Ascending aorta (tissue), 2 donors: ENCODE measurements around the gene ADCY2. TPM values are rescaled to one million over a fixed set of nuclear protein-coding genes. Genes with fewer than 3 reads are reported as not detected.

ENCODE experiments used
- DNase-seq, 2 donors: peaks; one replicate each; pipeline ENCODE4 v3.0.0-alpha.2; 2019; ENCODE audit warnings: low spot score in 2 of 2
- H3K27ac ChIP-seq, 2 donors: fragments of 200-600 bp; sonication (generic); one replicate each; pipeline ENCODE4 v1.5.1; 2016 to 2017; ENCODE audit warnings: mild to moderate bottlenecking in 1 of 2
- H3K27me3 ChIP-seq: fragments of 200-600 bp; sonication (generic); one replicate; pipeline ENCODE4 v1.5.1; 2017
- H3K36me3 ChIP-seq, 2 donors: fragments of 200-600 bp; sonication (generic); one replicate each; pipeline ENCODE4 v1.5.1; 2016
- H3K4me1 ChIP-seq, 2 donors: fragments of 200-600 bp; sonication (generic); one replicate each; pipeline ENCODE4 v1.5.1; 2016 to 2017; ENCODE audit warnings: mild to moderate bottlenecking in 1 of 2
- H3K4me3 ChIP-seq, 2 donors: fragments of 200-600 bp; sonication (generic); one replicate each; pipeline ENCODE4 v1.5.1; 2016 to 2017; ENCODE audit warnings: mild to moderate bottlenecking in 1 of 2
- H3K9me3 ChIP-seq, 2 donors: fragments of 200-600 bp; sonication (generic); one replicate each; pipeline ENCODE4 v1.5.1; 2016
- CTCF ChIP-seq, 3 experiments: fragments of 200-600 bp in 2 of 3; fragments of 450-650 bp in 1 of 3; sonication (generic) in 2 of 3; IDR thresholded peaks; one replicate each; pipeline ENCODE4 v1.5.1; 2016 to 2019; ENCODE audit warnings: antibody characterized with exemption in 3 of 3, mild to moderate bottlenecking in 1 of 3, moderate library complexity in 1 of 3
- intact Hi-C: fragments of 100-400 bp; cut with DNase I; formaldehyde crosslinking; loops from one replicate; pipeline ENCODE4 v1.15.1; 2023
- total RNA-seq: library from RNA; depleted of rRNA; stranded (reverse); fragments of >200 nt; gene quantifications from one replicate; pipeline ENCODE4 v1.1.0, GENCODE V29; 2016

The ADCY2 gene
- total RNA-seq, 1 donor from 2014 or later: 0.11 TPM

DNA sequence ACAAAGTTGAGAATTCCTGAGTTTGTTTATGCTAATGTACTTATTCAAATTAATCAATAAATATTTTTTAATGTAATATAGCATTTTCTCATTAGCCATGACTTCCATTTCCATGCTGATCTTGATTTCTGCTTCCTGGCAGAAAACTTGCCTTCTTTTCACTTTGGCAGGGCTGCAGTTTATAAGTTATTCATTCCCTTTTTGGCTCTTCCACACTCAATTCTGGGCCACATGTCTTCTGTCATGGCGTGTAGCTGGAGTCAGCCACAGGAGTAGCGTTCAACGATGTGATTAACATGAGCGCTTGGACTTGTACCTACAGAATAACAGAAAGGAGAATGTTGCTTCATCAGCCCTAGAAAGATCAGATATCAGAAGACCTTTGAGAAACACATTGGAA lies 282.1 kb downstream of the ADCY2 start:
- no peak for TF ChIP-seq CTCF (IDR thresholded peaks at IDR 0.05)
- H3K9me3 ChIP-seq: no peaks in the 10 kb centered on the region
- H3K36me3 ChIP-seq: no peaks in the 10 kb centered on the region
- no peak overlapping the region for H3K27ac ChIP-seq
- intact Hi-C loops: no loop called here
- no peaks in the 10 kb centered on the region for H3K27me3 ChIP-seq
- no peak for DNase-seq
- H3K4me1 ChIP-seq: no peaks in the 10 kb centered on the region
- no peak overlapping the region for H3K4me3 ChIP-seq

- no peak for TF ChIP-seq CTCF (IDR thresholded peaks at IDR 0.05)
- no peak for DNase-seq
- Histone ChIP-seq H3K9me3 (no peaks in the 10 kb centered on the region), H3K4me1 (no peaks in the 10 kb centered on the region), H3K4me3 (no peak overlapping the region), H3K27me3 (no peaks in the 10 kb centered on the region), H3K27ac (no peak overlapping the region), H3K36me3 (no peaks in the 10 kb centered on the region)
- intact Hi-C loops: no loop called here
These were observed 283.7 kb downstream of the ADCY2 start for GRCh38 chr5:7679663-7680062.

- DNase-seq: no peak
- TF ChIP-seq CTCF (IDR thresholded peaks at IDR 0.05): no peak
- H3K27ac ChIP-seq: no peak overlapping the region
- H3K9me3 ChIP-seq: no peaks in the 10 kb centered on the region
- intact Hi-C loops: no loop called here
- no peak overlapping the region for H3K4me3 ChIP-seq
- no peaks in the 10 kb centered on the region for H3K36me3 ChIP-seq
- no peaks in the 10 kb centered on the region for H3K27me3 ChIP-seq
- H3K4me1 ChIP-seq: no peaks in the 10 kb centered on the region
These were observed 284.3 kb downstream of the ADCY2 start for GRCh38 chr5:7680260-7680659.

DNA sequence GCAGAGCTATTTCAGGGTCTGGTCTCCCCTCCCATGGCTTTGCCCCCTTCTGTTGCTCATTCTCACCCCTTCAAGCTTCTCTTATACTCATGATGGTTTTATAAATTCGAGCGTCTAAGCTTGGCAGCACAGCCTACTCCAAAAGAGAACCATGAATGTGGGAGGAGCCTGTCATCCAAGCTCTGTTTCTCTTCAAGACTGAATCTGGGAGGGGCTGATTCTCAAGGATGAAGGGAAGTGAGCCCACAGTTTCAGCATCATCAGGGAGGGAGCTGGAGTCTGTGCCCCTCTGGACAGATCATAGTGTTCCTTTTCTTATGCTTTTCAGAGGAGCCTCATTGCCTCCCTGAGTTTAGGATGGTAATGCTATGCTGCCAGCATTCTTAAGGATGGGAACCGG lies 286.4 kb downstream of the ADCY2 start:
- intact Hi-C loops: no loop called here
- Histone ChIP-seq H3K27me3 (no peaks in the 10 kb centered on the region), H3K9me3 (no peaks in the 10 kb centered on the region), H3K4me3 (no peak overlapping the region), H3K27ac (no peak overlapping the region), H3K4me1 (no peaks in the 10 kb centered on the region), H3K36me3 (no peaks in the 10 kb centered on the region)
- no peak for TF ChIP-seq CTCF (IDR thresholded peaks at IDR 0.05)
- no peak for DNase-seq

DNA sequence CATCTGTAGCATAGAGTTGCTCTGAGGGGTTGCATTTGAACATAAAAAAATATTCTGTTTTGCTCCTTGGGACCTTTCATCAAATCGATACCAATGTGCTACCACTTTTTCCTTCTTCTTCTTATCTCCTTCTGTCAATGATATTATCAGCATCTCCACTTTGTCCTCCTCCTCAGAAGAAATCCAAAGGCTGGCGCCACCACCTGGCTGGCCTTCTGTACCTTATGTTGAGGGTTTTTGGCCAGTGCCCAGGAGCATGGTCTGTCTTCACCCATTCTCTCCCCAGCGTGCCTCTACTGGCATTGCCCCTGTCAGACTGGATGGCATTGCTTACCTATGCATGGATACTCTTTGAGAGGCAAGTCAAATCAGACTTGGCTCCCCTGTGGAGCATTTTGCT lies 287.8 kb downstream of the ADCY2 start:
- Histone ChIP-seq H3K9me3 (no peaks in the 10 kb centered on the region), H3K27me3 (no peaks in the 10 kb centered on the region), H3K4me3 (no peak overlapping the region), H3K36me3 (no peaks in the 10 kb centered on the region), H3K27ac (no peak overlapping the region), H3K4me1 (no peaks in the 10 kb centered on the region)
- no peak for DNase-seq
- TF ChIP-seq CTCF (IDR thresholded peaks at IDR 0.05): no peak
- intact Hi-C loops: no loop called here

DNA sequence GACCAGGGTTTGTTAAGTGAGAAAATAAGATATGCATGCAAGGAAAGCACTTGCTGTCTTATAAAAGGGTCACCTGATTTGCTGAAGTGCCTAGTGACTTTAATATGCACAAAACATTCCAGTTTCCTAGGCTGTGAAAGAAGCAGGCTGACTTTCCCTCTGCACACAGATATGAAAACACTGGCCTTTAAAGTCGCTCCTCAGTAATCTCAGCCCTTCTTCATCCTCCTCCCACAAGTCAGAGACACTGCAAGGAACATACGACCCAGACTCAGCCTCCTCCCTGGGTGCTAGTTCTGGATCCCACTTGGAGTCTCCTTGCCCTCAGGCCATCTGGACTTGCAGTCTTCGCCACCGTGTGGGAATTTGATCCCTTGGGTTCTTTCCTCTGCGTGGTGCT lies 288.9 kb downstream of the ADCY2 start:
- H3K27me3 ChIP-seq: no peaks in the 10 kb centered on the region
- H3K27ac ChIP-seq: no peak overlapping the region
- H3K9me3 ChIP-seq: no peaks in the 10 kb centered on the region
- no peak for DNase-seq
- H3K4me3 ChIP-seq: no peak overlapping the region
- TF ChIP-seq CTCF (IDR thresholded peaks at IDR 0.05): no peak
- H3K4me1 ChIP-seq: no peaks in the 10 kb centered on the region
- intact Hi-C loops: no loop called here
- H3K36me3 ChIP-seq: no peaks in the 10 kb centered on the region
